Stimulated activated CD8-positive, alpha-beta memory T cell treated with anti-CD3 and anti-CD28 coated beads, Interleukin-4, amount 100 ng/mL, for 4 hours (primary cell): Measurements from ENCODE around the gene GDA.

Experiments
- DNase-seq, 2 donors: peaks; one replicate each; pipeline ENCODE4 v3.0.0-alpha.2; 2020; ENCODE audit warnings: low read depth in 2 of 2, low spot score in 1 of 2

Gene GDA

GRCh38 chr9:72149231-72149975 lies at the start of gene GDA:
Gene GDA, plus strand, starts transcription at chr9:72149440. Its CDS starts 120 bp downstream, at chr9:72149560.
- DNase-seq = no peak

DNA sequence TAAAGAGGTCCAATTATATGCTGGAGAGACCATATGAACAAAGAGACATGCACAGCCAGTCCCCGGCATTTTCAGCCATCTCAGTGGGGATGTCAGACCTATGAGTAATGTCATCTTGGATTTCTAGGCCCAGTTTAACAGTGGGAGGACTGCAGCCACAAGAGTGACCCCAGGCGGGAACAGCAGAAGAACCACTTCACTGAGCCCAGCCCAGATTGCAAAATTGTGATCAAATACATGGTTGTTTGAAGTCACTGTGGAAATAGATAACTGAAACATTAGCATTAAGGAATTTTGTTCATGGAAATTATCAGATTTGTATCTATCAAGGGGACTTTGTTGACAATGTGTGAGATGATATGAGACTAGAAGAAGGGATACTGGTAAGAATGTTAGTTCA lies 46.7 kb upstream of the GDA start:
- DNase-seq = no peak

GRCh38 chr9:72113056-72113455 lies 36.2 kb upstream of the GDA start:
- no peak for DNase-seq

- DNase-seq = no peak
Observed at GRCh38 chr9:72119853-72120252, 29.4 kb upstream of the GDA start.

- no peak for DNase-seq
Observed at GRCh38 chr9:72124947-72125346, 24.3 kb upstream of the GDA start.

GRCh38 chr9:72127753-72128152 lies 21.5 kb upstream of the GDA start:
- no peak for DNase-seq

GRCh38 chr9:72128526-72128925 lies 20.7 kb upstream of the GDA start:
- no peak for DNase-seq

- no peak for DNase-seq
Observed at GRCh38 chr9:72129271-72130156, 19.7 kb upstream of the GDA start.

DNA sequence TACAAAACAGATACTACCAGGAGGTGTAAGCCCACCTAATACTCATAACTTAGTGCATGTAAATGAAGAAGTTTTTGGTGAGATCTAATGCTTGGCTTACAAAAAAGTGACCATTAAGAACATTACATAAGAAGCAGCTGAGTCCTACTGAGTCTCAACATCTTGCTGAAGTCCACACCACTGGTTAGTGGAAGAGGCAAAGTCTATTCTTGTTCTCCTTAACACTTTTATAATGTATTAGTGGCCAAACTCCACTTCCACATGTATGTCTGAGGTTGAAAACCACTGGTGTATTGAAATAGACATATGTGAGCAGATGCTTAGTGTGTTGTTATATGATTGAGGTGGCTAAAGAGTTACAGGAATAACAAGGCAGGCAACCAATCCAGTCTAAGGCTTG lies 18.9 kb upstream of the GDA start:
- DNase-seq = no peak

- DNase-seq = no peak
Observed at GRCh38 chr9:72131206-72131605, 18.0 kb upstream of the GDA start.

- no peak for DNase-seq
Observed at GRCh38 chr9:72132052-72132451, 17.2 kb upstream of the GDA start.

DNA sequence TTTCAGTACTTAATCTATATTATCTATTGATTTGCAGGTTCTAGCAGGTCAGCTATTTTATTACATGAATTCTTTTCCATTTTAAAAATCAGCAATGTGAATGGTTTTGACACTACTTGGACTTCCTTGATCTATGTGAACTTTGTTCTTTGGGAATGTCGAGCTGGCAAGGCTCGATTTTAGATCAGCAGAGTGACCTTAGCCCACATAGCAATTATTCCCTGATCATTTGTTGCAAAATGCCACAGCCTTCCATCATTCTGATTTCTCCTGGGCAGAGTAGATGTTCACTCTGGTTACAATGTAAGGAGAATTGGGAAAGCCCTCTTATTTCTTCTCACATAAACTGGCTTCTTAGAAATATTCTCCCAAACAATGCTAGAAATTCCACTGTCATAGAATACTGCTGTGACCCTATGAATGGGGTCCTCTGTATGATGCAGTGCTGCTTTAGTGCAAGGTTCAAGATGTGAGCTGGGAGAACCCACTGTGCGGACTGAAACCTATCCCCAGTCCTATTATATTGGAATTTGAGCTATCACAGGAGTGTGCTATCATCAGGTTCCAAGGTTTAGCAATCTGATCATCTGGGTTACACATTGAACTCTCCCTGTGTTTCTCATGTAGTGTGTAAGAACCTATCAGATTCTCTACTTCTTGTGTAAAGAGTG lies 15.7 kb upstream of the GDA start:
- no peak for DNase-seq

- no peak for DNase-seq
Observed at GRCh38 chr9:72134801-72135200, 14.4 kb upstream of the GDA start.

GRCh38 chr9:72137697-72138365 lies 11.4 kb upstream of the GDA start:
- no peak for DNase-seq

DNA sequence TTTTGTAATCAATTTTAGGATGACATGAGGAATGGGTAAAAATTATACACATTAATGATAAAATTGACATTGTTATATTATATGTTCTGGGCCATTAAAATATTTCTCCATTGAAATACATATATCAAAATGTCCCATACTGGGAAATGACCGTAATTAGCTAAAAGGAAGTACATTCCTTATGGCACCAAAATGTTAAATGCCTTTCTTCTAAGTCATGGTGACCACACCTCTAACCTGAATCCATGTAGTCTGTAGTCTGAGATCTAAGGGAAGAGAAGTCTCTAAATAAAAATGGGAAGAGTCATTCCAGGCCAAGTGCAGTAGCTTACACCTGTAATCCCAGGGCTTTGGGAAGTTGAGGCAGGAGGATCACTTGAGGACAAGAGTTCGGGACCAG lies 10.0 kb upstream of the GDA start:
- DNase-seq = no peak

DNA sequence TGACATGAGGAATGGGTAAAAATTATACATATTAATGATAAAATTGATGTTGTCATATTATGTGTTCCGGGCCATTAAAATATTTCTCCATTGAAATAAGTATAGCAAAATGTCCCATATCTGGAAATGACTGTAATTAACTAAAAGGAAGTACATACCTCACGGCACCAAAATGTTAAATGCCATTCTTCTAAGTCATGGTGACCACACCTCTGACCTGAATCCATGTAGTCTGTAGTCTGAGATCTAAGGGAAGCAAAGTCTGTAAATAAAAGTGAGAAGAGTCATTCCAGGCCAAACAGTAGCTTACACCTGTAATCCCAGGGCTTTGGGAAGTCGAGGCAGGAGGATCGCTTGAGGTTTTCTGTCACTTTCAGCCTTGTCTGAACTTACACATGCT lies 8.7 kb upstream of the GDA start:
- no peak for DNase-seq

GRCh38 chr9:72141484-72141883 lies 7.8 kb upstream of the GDA start:
- DNase-seq = no peak

- DNase-seq = no peak
Observed at GRCh38 chr9:72144756-72145492, 4.3 kb upstream of the GDA start.

DNA sequence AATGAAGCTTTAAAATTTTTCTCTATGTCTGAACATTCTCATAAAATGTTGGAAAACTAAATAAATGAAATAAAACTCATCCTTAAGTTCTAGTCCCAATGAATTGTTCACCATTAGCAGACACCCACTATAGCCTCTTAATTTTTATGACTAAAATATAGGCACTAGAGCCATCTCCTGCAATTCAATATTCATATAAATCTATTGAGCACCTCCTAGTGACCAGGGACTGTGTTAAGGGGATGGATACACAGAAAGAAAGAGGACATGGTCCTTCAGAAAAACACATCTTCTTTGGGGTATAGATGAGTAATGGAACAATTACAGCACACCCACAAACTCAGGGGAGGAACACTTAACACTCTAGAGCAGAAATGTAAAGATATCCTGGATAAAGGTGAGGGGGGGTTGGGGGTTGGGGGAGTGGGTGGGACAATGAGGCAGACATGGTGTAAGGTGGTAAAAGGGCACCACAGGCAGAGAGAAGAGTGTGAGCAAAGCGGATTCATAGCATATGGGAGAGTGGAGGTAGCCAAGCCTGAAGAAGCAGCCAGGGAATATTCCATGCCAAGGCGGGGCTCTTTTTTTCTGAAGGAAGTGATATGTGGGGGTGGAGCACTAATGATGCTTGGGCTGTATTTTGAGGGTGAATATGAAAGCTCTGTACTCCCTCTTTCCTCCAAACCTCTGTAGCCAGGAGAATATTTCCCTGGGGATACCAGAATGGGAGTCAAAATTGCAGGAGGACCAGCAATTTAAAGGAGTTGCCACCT lies 3.3 kb upstream of the GDA start:
- DNase-seq = no peak

- no peak for DNase-seq
Observed at GRCh38 chr9:72147676-72148075, 1.6 kb upstream of the GDA start.
